Panc1 (cell line): ENCODE results near the gene DCLRE1B. TPM values are rescaled to one million over a fixed set of nuclear protein-coding genes. Genes with fewer than 3 reads are reported as not detected.

Source experiments
- ATAC-seq: fragments of 200-7000 bp; cut with Tn5 transposase; 2 replicates; pipeline ENCODE4 v1.9.1; 2020; ENCODE audit warnings: mild to moderate bottlenecking, moderate library complexity
- BruUV-seq: library from RNA; stranded (reverse); fragments of 400-500 nt; replicated peaks from 2 replicates; lab custom pipeline; 2021; lab: Mats Ljungman, UMichigan
- CTCF ChIA-PET: fragments of 300-600 bp; sonication (Branson Sonifier 250); formaldehyde crosslinking; loops from one replicate; lab custom pipeline; 2022; ENCODE audit warnings: antibody characterized with exemption; lab: Charles Lee
- POLR2A ChIA-PET: fragments of 300-600 bp; sonication (Branson Sonifier 250); formaldehyde crosslinking; loops from one replicate; lab custom pipeline; 2022; ENCODE audit warnings: antibody characterized with exemption; lab: Charles Lee
- DNase-seq: peaks from one replicate; pipeline ENCODE4 v3.0.0-alpha.2; 2010; ENCODE audit warnings: low read depth, low spot score
- H3K27ac ChIP-seq: 2 replicates; pipeline ENCODE4 v1.5.1; 2011; ENCODE audit warnings: mild to moderate bottlenecking, low read length, inconsistent platforms
- H3K27me3 ChIP-seq: fragments of 200-500 bp; sonication (Bioruptor generic); 2 replicates; pipeline ENCODE4 v1.6.0; 2014; ENCODE audit warnings: low read length, inconsistent platforms; ENCODE audit not compliant: control insufficient read depth, insufficient read depth
- H3K36me3 ChIP-seq: fragments of 200-500 bp; sonication (Bioruptor generic); 2 replicates; pipeline ENCODE4 v1.5.1; 2014; ENCODE audit warnings: inconsistent platforms, mild to moderate bottlenecking, low read length, moderate library complexity; ENCODE audit not compliant: control insufficient read depth, insufficient read depth
- H3K4me1 ChIP-seq: 2 replicates; pipeline ENCODE4 v1.5.1; 2011; ENCODE audit warnings: inconsistent platforms, mild to moderate bottlenecking, low read length, moderate library complexity; ENCODE audit not compliant: control insufficient read depth, insufficient read depth
- H3K4me3 ChIP-seq, 2 experiments: 2 replicates each; pipeline ENCODE4 v1.5.1; 2011 to 2012; ENCODE audit warnings: low read depth in 2 of 2, low read length in 2 of 2, mild to moderate bottlenecking in 2 of 2, inconsistent platforms in 1 of 2, moderate library complexity in 1 of 2
- H3K9me3 ChIP-seq: fragments of 200-500 bp; sonication (Bioruptor generic); 2 replicates; pipeline ENCODE4 v1.5.1; 2014; ENCODE audit warnings: low read depth, mild to moderate bottlenecking, inconsistent platforms, low read length, moderate library complexity; ENCODE audit not compliant: control insufficient read depth, insufficient read depth
- CTCF ChIP-seq: fragments of 450-650 bp; IDR thresholded peaks from 2 replicates; pipeline ENCODE4 v1.5.1; 2017; ENCODE audit warnings: mild to moderate bottlenecking
- POLR2AphosphoS5 ChIP-seq: IDR thresholded peaks from 2 replicates; pipeline ENCODE4 v1.6.1; 2012; ENCODE audit warnings: mild to moderate bottlenecking, low read depth, low read length, moderate library complexity
- SIN3A ChIP-seq: IDR thresholded peaks from 2 replicates; pipeline ENCODE4 v1.6.1; 2012; ENCODE audit warnings: low read depth, mild to moderate bottlenecking, low read length, moderate library complexity, borderline replicate concordance; ENCODE audit not compliant: insufficient read depth
- TCF7L2 ChIP-seq: IDR thresholded peaks from 2 replicates; pipeline ENCODE4 v1.6.1; 2011; ENCODE audit warnings: mild to moderate bottlenecking, low read depth, low read length, inconsistent platforms
- in situ Hi-C: cut with HindIII; loops from 2 replicates; pipeline ENCODE4 v1.10.0; 2016; ENCODE audit warnings: low sequenced_read_pairs, low pct_unique_long_range_greater_than_20kb
- intact Hi-C: fragments of 100-400 bp; cut with micrococcal nuclease; formaldehyde crosslinking; loops from one replicate; pipeline ENCODE4 v1.10.0; 2022; ENCODE audit not compliant: unreplicated experiment
- total RNA-seq: library from RNA; stranded (reverse); gene quantifications from one replicate; pipeline ENCODE4 v1.2.1, GENCODE V29; 2021; ENCODE audit not compliant: unreplicated experiment
- TF ChIP-seq, protein P1 (sequence below), 2 experiments: IDR thresholded peaks; 2 replicates each; pipeline ENCODE4 v1.6.1; 2011 to 2012; ENCODE audit warnings: low read depth in 2 of 2, control low read depth in 1 of 2, low read length in 1 of 2, mild to moderate bottlenecking in 1 of 2, moderate library complexity in 1 of 2; ENCODE audit not compliant: insufficient read depth in 1 of 2

DCLRE1B gene
- total RNA-seq, 1 experiment from 2014 or later = 8.6 TPM

GRCh38 chr1:113928941-113929749 is 24.0 kb downstream of the DCLRE1B start, which contains the start of gene HIPK1:
HIPK1 (plus strand) TSS chr1:113929324.
- BruUV-seq = TSS peak; percentile 90
- ChIA-PET POLR2A (interaction anchor here (0.8 kb wide), 1 partner anchor 17 kb away, joined by 3 read pairs; no protein-coding TSS in a partner anchor), CTCF (no interaction called here)
- intact Hi-C loops (no loop called here), in situ Hi-C loops (no loop called here)
- no peak for TF ChIP-seq CTCF
- peak; percentile 62 for TF ChIP-seq POLR2AphosphoS5
- TF ChIP-seq TCF7L2 = no peak
- TF ChIP-seq, protein P1, sequence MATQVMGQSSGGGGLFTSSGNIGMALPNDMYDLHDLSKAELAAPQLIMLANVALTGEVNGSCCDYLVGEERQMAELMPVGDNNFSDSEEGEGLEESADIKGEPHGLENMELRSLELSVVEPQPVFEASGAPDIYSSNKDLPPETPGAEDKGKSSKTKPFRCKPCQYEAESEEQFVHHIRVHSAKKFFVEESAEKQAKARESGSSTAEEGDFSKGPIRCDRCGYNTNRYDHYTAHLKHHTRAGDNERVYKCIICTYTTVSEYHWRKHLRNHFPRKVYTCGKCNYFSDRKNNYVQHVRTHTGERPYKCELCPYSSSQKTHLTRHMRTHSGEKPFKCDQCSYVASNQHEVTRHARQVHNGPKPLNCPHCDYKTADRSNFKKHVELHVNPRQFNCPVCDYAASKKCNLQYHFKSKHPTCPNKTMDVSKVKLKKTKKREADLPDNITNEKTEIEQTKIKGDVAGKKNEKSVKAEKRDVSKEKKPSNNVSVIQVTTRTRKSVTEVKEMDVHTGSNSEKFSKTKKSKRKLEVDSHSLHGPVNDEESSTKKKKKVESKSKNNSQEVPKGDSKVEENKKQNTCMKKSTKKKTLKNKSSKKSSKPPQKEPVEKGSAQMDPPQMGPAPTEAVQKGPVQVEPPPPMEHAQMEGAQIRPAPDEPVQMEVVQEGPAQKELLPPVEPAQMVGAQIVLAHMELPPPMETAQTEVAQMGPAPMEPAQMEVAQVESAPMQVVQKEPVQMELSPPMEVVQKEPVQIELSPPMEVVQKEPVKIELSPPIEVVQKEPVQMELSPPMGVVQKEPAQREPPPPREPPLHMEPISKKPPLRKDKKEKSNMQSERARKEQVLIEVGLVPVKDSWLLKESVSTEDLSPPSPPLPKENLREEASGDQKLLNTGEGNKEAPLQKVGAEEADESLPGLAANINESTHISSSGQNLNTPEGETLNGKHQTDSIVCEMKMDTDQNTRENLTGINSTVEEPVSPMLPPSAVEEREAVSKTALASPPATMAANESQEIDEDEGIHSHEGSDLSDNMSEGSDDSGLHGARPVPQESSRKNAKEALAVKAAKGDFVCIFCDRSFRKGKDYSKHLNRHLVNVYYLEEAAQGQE (IDR thresholded peaks at IDR 0.05; ENCODE audit: insufficient read depth in 1 of 2, low read depth in 2 of 2, low read length in 1 of 2) = no peak
- peak; percentile 40 for TF ChIP-seq SIN3A
- Histone ChIP-seq H3K4me3 (peak within 1 kb of the TSS; percentile 85 to 90), H3K36me3 (peaks cover 3% of the 10 kb centered on the region; the same call in 1 of the 2 replicates), H3K27me3 (no peaks in the 10 kb centered on the region), H3K4me1 (peaks cover 15% of the 10 kb centered on the region), H3K27ac (peak within 1 kb of the TSS; percentile 84), H3K9me3 (no peaks in the 10 kb centered on the region)
- ATAC-seq = peak; percentile 97
- peak; percentile 53 for DNase-seq

DNA sequence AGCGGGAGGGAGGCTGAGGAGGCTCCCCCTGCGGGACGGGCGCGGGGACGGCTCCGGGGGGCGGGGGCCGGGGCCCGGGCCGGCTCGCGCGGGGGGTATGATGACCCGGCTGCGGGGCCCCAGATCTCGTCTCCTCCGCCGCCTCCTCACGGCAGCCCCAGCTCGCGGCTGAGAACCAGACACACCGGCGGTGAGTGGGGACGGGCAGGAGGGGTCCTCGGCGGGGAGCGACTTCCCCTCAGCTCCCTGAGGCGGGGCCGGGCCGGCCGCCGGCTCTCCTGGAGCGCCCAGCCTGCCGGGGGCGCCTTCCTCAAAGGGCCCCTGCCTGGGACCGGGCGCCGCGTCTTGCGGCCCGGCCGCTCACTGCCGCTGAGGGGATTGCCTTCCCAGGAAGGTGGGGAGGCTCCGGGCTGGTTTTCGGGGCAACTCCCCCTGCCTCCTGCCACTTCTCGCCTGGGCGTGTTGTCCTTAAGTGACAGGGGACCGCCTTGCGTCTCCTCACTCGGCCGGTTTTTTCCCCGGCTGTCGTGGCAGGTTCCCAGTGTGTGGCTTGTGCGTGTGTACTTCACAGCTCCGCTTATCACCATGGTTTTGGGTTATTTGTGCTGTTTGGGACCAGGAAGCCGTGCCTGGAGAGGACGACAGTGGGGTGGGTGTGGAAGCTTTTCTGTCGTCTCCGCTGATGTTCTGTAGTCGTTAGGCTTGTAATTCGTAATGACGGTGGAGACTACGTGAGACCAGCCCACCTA is 24.8 kb downstream of the DCLRE1B start:
- Histone ChIP-seq H3K9me3 (no peaks in the 10 kb centered on the region), H3K36me3 (peaks cover 3% of the 10 kb centered on the region; the same call in 1 of the 2 replicates), H3K27me3 (no peaks in the 10 kb centered on the region), H3K4me1 (peaks cover 15% of the 10 kb centered on the region), H3K27ac (peak overlapping the region; percentile 71), H3K4me3 (peak overlapping the region; percentile 72 to 85)
- in situ Hi-C loops (no loop called here), intact Hi-C loops (loop anchor here (2.0 kb wide), 1 partner anchor 25 kb away; the partner anchor contains the start of genes AP4B1 and DCLRE1B)
- DNase-seq (no peak), ATAC-seq (peak; percentile 68)
- BruUV-seq = no TSS peak
- CTCF ChIA-PET = interaction anchor here (0.6 kb wide), 1 partner anchor 34 kb away, joined by 12 read pairs; no protein-coding TSS in a partner anchor
- POLR2A ChIA-PET = interaction anchor here (0.5 to 0.8 kb wide), 4 partner anchors 17 to 248 kb away, joined by 3 to 5 read pairs (median 3); no protein-coding TSS in a partner anchor
- TF ChIP-seq SIN3A (no peak), TCF7L2 (no peak), POLR2AphosphoS5 (no peak), CTCF (peak; percentile 32)
